IPS-NIHi11 (cell line): ENCODE results near the gene SLC28A1.

Experiments used
- DNase-seq: peaks from one replicate; pipeline ENCODE4 v3.0.0; 2012; ENCODE audit warnings: mixed read lengths, low spot score

SLC28A1 gene

GRCh38 chr15:84883916-84884781 lies at the start of gene SLC28A1:
Gene SLC28A1 (plus strand): TSS chr15:84884662. CDS start chr15:84887761, 3,099 bp downstream.
- no peak for DNase-seq

GRCh38 chr15:84834969-84835368 lies 49.5 kb upstream of the SLC28A1 start:
- DNase-seq, result no peak

DNA sequence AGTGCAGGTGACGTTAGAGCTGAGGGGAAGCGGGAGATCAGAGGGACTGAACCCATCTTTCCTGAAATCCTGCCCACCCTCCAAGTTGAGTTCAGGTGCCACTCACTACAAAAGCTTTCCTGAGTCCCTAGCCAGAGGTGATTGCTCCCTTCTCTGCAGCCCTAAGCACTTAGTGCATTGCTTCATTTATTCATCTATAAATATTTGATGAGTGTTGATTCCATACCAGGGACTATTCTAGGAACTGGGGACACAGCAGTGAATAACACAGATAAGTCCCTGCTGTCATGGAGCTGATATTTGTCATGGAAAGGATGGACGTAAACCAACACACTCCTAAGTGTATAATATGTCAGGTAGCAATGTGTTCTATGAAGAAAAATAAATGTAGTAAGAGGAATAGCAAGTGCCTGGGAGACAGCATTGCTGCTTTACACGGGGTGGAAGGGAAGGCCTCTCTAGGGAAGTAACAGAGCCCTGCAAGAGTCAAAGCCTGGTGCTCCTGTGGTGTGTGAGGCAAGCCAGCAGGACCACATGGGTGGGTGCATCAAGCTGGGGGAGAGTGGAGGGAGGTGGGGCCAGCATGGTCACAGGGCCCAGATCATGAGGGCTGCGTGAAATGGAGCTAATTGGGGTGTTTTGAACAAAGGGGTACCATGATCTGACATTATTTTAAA lies 48.7 kb upstream of the SLC28A1 start:
- no peak for DNase-seq

GRCh38 chr15:84836844-84837243 lies 47.6 kb upstream of the SLC28A1 start:
- no peak for DNase-seq

- no peak for DNase-seq
These were observed 44.7 kb upstream of the SLC28A1 start for GRCh38 chr15:84839714-84840113.

DNA sequence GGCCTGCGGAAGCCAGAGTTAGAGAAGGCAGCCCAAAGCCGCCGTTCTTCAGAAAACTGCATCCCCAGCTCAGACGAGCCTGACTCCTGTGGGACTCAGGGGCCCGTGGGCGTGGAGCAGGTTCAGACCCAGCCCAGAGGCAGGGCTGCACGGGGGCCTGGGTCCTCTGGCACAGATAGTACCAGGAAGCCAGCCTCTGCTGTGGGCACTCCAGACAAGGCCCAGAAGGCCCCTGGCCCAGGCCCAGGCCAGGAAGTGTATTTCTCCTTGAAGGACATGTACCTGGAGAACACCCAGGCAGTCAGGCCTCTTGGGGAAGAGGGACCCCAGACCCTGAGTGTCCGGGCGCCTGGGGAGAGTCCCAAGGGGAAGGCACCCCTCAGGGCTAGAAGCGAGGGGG lies 44.2 kb upstream of the SLC28A1 start:
- DNase-seq, result no peak

DNA sequence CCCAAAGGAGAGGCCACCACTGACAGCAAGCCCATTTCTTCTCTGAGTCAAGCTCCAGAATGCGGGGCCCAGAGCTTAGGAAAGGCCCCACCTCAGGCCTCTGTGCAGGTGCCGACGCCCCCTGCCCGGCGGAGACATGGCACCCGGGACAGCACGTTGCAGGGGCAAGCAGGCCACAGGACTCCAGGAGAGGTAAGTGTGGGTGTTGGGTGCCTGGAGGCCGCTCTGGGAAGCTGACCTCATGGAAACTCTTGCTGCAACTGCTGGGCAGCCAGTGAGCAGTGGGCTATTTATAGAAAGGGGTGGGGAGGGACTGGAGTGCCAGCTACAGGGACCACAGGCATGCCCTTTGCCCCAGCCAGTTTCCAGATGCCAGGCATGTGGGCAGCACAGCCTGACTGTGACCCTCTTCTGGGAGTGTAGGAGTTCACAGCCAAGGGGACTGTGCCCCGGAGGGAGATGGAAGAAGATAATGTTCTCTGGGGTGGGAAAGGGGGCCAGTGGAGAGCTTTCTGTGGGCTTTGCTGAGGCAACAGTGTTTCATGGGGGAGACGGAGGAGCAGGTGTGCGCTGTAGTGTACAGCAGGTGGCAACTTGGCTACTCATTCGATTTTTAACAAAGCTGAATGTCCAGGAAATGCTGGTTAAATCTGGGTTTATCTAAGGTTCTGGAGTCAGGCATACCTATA lies 43.6 kb upstream of the SLC28A1 start:
- no peak for DNase-seq

DNA sequence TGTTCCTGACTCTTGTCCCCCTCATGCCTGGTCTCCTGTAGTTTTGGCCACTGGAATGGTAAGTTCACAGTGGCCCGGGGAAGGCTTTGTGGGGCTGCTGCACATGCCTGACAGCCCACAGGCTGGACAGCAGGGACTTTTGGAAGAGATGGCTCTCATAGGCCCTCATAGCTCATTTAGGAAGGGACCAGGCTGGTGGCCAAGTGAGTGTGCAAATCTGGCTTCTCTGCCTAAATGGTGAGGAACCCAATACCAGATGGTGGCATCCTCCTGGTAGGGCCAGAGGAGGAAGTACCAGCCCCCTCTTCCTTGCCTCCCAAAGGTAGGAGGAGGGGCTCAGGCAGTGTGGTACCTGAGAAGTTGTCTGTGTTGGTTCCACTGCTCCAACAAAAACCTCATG lies 41.7 kb upstream of the SLC28A1 start:
- no peak for DNase-seq

DNA sequence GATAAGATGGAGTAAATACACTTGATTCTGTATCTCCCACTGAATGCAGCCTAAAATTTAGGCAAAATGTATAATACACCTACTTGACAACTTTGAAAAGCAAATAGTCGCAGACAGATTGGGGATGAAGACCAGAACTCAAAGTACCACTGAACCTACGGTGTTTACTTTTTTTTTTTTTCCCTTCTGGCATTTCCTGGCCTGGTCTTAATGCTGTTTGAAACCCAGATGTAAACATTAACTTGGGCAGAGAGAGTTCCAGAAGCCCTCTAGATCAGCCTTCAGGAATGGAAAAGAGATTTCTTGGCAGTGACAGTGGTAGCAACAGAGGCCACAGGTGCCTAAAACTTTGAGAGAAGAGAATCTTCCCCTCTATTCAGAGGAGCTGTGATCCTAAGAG lies 39.5 kb upstream of the SLC28A1 start:
- no peak for DNase-seq

GRCh38 chr15:84845631-84846030 lies 38.8 kb upstream of the SLC28A1 start:
- peak; percentile 56 for DNase-seq

DNA sequence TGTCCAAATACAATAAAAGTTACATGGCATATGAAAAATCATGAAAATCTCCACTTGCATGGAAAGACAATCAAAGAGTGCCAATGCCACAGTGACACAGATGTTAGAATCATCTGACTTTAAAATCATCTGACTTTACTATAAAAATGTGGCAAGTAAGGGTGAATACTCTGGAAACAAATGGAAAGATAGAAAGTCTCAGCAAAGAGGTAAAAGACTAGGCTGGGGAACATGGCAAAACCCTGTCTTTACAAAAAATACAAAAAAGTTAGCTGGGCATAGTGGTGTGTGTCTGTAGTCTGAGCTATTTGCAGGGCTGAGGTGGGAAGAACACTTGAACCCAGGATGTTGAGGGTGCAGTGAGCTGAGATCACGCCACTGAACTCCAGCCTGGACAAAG lies 38.2 kb upstream of the SLC28A1 start:
- no peak for DNase-seq

- DNase-seq, result no peak
These were observed 37.1 kb upstream of the SLC28A1 start for GRCh38 chr15:84847382-84847781.

DNA sequence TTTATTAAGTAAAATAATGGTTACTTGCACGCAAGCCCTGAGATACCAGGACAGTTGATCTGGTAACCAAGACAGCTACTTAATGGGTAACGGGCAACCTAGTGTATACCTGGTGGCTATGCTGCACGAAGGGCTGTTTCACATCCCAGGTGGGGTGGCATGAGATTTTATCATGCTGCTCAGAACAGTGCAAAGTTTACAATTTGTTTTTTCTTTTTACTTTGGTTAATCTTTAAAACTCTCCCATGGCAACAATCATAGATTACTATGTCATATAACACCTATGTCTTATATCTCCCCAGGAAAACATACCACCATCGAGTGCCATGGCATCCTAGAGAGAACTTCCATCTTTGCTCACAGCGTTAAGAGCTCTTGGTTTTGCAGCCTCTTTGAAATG lies 32.2 kb upstream of the SLC28A1 start:
- no peak for DNase-seq

DNA sequence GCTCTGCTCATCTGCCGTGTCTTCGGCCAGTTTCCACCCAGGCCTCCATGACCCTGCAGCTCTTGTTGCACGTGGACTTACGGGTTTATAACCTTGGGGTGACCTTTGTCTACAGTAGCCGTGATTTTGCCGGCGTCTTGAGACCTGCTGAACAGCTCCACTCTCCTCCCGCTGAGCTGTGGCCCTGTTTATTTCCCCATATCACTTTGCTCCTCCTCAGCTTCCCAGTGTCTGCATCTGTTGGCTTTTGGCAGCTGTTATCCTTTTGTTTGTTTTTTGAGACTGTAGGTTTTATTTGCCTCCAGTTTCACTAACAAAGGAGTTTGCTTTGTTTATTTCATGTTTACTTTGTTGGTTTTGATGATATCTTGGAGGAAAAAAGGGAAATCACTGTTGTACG lies 29.3 kb upstream of the SLC28A1 start:
- no peak for DNase-seq

DNA sequence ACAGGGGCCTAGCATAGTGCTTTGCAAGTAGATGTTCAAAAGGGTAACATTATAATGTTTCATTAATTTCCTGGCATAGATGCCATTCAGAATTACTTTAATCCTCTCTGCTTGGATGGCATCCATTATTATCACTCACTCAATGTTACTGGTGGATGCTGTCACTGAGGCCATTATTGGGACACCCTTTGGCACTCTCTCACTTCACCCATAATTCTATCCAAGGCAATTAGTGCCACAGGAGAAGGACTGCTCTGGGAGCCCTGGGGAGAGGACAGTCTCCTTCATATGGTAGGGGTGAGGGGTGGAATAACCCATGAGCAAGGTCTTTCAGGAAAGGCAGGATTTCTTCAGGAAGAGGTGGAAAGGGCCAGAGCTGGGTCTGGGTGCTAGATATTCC lies 28.7 kb upstream of the SLC28A1 start:
- DNase-seq, result no peak

DNA sequence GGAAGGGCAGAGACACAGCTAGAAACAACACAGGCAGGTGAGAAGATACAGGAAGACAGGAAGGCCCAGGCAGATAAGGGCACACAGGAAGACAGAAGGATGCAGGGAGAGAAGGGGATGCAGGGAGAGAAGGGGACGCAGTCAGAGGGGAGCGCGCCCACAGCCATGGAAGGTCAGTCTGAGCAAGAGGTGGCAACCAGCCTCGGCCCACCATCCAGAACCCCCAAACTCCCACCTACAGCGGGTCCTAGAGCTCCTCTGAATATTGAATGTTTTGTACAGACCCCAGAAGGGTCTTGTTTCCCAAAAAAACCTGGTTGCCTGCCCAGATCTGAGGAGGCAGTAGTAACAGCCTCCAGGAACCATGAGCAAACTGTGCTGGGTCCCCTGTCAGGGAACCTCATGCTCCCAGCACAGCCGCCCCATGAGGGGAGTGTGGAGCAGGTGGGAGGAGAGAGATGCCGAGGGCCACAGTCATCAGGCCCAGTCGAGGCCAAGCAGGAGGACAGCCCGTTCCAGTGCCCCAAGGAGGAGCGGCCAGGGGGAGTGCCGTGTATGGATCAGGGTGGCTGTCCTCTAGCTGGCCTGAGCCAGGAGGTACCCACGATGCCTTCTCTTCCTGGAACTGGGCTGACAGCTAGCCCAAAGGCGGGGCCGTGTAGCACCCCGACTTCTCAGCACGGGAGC lies 27.6 kb upstream of the SLC28A1 start:
- no peak for DNase-seq

GRCh38 chr15:84857418-84858004 lies 27.0 kb upstream of the SLC28A1 start:
- no peak for DNase-seq

DNA sequence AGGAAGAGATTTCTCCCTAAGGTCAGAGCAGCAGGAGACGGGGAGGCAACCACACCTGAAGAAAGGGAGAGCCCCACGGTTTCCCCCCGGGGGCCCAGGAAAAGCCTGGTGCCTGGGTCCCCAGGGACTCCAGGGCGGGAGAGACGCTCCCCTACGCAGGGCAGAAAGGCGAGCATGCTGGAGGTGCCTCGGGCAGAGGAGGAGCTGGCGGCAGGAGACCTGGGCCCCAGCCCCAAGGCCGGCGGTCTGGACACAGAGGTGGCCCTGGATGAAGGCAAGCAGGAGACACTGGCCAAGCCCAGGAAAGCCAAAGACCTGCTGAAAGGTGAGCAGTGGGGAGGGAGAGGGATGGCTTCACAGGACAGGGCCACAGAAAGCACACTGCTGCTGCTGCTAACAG lies 26.2 kb upstream of the SLC28A1 start:
- DNase-seq, result no peak

DNA sequence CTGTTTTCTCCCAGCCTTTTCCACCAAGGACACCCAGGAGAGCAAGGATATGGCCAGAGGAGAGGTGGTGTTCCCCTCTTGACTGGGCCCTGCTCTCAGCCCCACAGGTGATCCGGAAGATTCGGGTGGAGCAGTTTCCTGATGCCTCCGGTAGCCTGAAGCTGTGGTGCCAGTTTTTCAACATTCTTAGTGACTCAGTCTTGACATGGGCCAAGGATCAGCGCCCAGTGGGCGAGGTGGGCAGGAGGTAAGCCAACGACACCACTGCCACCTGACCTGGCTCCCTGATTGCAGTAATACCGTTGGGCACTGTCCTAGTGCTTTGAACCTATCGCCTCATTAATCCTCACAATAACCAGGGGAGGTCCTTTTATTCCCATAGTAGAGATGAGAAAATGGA lies 25.3 kb upstream of the SLC28A1 start:
- peak; percentile 59 for DNase-seq

GRCh38 chr15:84859651-84860050 lies 24.8 kb upstream of the SLC28A1 start:
- no peak for DNase-seq

DNA sequence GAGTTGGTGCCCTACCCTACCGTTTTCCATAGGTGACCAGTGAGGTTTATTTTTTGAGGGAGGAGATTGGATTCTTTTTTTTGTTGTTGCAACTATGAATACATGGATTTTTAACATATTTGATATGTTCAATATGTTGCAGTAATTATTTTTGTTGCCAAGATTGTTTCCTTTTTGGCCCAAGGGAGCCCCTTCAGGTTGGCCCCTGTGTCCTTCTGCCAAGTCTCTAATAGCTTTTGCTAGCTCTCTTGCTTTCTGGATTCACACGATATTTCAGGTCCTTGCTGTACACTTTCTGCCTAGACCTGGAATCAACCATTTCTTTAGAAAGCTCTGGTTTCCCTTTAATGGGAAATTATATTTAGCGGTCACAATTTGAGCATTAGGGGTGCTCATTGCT lies 22.7 kb upstream of the SLC28A1 start:
- no peak for DNase-seq
